Nasal cavity respiratory epithelium epithelial cell of viscerocranial mucosa (primary cell): ENCODE measurements around the gene RSPH10B2. TPM values are rescaled to one million over a fixed set of nuclear protein-coding genes. Genes with fewer than 3 reads are reported as not detected.

ENCODE experiments used
- total RNA-seq: library from RNA; depleted of rRNA; stranded (reverse); fragments of >200 nt; gene quantifications from 2 replicates; pipeline ENCODE4 v1.2.3, GENCODE V29; 2014

Gene RSPH10B2
- total RNA-seq: 0.34 and 0.50 TPM in 2 replicates

DNA sequence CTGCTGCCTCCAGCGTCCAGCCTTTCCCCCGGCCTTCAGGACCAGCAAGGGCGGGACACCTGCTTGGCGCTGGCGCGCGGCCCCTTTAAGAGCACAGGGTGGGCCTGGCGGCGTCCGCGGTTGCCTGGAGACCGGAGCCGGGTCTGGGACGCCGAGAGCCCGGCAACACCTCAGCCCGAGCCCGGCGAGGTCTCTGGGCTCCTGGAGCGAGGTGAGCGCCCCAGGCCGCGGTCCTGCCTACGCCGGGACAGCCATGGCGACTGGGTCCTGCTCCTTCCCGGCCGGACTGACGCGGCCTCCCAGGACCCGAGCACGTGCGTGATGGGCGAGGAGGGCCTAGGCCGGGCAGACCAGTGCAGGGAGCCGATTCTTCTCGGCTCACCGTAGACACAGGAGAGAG is at the start of gene RSPH10B2:
Gene RSPH10B2, plus strand, starts transcription at position 140 of the 400 bp plus-strand sequence. CDS start 3,575 bp downstream, outside the sequence.

GRCh38 chr7:6706666-6707407 is 47.1 kb upstream of the RSPH10B2 start, which contains the start of gene ZNF12:
Gene ZNF12 (minus strand): TSS chr7:6706947. CDS start chr7:6705173, 1,774 bp downstream.

GRCh38 chr7:6826151-6826550 is 72.2 kb downstream of the RSPH10B2 start, which contains the start of gene CCZ1B:
Gene CCZ1B (minus strand): TSS chr7:6826275. CDS start chr7:6826197, 78 bp downstream.

Other genes starting within 250 kb of the RSPH10B2 start
- under 0.01 and 0.14 TPM in 2 replicates for gene GRID2IP, start 202.6 kb upstream of the RSPH10B2 start, total RNA-seq
- 67.0 and 88.3 TPM in 2 replicates for gene ZDHHC4, start 176.6 kb upstream of the RSPH10B2 start, total RNA-seq
- 9.9 and 12.3 TPM in 2 replicates for gene INTS15, start 164.1 kb upstream of the RSPH10B2 start, total RNA-seq
- 0.34 and 0.43 TPM in 2 replicates for gene ZNF853, start 138.5 kb upstream of the RSPH10B2 start, total RNA-seq
- 16.1 and 30.9 TPM in 2 replicates for gene ZNF316, start 116.8 kb upstream of the RSPH10B2 start, total RNA-seq
- 14.4 and 33.7 TPM in 2 replicates for gene ZNF12, start 47.2 kb upstream of the RSPH10B2 start, total RNA-seq
- gene CCZ1B, start 72.2 kb downstream of the RSPH10B2 start, total RNA-seq: 34.5 and 52.6 TPM in 2 replicates